Stimulated activated CD8-positive, alpha-beta memory T cell treated with anti-CD3 and anti-CD28 coated beads, Interleukin-12 subunit alpha, Interleukin-12 subunit beta, amount 100 ng/mL, for 24 hours (primary cell): Measurements from ENCODE around the gene WASF3.

Source experiments
- DNase-seq: peaks from one replicate; pipeline ENCODE4 v3.0.0-alpha.2; 2020; ENCODE audit errors: extremely low read depth

Gene WASF3

DNA sequence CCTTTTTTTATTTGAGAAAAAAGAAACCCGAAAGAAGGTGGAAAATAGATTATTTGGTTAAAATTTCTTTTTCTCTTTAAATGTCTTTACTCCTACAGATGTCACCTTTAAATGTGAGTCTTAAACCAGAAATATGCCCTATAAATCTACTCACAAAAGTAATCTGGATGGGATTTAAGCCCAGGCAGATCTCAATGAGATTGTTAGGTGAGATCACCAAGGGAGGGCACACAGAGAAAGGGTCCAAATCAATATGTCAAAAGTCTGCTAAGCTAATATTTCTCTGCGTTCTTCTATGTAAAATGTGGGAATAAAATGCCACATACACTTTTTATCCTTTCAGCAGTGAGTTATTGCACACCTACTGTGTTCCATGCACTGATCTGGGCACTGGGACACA is 32.9 kb downstream of the WASF3 start:
- no peak for DNase-seq

- no peak for DNase-seq
Observed at GRCh38 chr13:26590951-26591350, 33.5 kb downstream of the WASF3 start.

DNA sequence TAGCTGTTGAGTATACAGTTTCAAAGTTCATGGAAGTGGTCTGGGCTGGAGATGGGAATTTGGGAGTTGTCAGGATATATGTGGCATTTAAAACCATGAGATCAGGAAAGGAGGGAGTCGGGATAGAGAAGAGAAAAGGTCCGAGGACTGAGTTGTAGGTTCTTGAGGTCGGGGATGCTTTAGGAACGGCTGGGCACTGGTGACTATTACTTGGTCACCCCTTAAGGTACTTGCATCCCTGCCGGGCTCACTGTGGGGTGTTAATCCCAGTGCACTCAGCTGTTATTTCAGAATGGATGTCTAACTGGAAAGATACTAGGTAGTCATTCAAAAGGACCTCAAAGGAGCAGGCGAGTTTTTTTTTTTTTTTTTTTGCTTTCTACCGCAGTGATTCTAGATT is 34.2 kb downstream of the WASF3 start:
- DNase-seq: no peak

- DNase-seq: no peak
Observed at GRCh38 chr13:26593661-26594060, 36.2 kb downstream of the WASF3 start.

DNA sequence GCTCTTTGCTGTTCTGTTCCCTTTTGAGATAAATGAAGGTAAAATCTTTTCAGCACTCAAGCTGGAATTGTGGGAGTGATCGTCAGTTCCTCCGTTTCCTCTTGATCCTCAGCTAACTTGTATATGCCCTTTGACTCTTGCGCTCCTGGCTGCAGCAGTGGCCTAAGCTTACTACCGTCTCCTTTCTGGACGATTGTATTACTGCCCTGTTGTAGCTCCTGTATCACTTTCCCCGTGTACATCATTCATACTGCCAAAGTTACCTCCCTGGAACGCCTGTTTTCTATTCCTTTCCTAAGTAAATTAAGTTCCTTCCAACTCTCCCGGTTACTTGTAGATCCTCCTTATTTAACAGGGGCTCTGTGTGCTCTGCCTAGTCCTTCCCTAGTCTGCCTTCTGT is 36.9 kb downstream of the WASF3 start:
- DNase-seq: no peak

DNA sequence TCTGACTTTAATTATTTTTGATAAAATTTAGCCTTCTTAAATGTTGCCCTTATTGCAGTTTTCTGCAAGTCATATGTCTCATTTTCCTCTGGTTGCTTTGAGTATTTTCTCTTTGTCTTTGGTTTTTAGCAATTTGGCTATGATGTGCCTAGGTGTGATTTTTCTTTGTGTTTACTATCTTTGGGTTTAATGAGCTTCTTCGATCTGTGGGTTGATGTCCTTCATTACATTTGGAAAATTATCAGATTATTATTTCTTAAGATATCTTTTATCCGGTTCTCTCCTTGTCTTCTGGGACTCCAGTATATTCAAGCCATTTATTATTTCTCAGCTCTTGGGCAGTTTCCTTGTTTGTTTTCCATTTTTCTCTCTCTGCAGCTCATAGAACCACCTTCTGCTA is 39.0 kb downstream of the WASF3 start:
- no peak for DNase-seq

GRCh38 chr13:26599403-26599802 is 41.9 kb downstream of the WASF3 start:
- DNase-seq: no peak

GRCh38 chr13:26599860-26600259 is 42.4 kb downstream of the WASF3 start:
- DNase-seq: no peak

- no peak for DNase-seq
Observed at GRCh38 chr13:26600343-26600742, 42.9 kb downstream of the WASF3 start.

- no peak for DNase-seq
Observed at GRCh38 chr13:26601669-26602068, 44.2 kb downstream of the WASF3 start.

- DNase-seq: no peak
Observed at GRCh38 chr13:26602783-26603182, 45.3 kb downstream of the WASF3 start.

DNA sequence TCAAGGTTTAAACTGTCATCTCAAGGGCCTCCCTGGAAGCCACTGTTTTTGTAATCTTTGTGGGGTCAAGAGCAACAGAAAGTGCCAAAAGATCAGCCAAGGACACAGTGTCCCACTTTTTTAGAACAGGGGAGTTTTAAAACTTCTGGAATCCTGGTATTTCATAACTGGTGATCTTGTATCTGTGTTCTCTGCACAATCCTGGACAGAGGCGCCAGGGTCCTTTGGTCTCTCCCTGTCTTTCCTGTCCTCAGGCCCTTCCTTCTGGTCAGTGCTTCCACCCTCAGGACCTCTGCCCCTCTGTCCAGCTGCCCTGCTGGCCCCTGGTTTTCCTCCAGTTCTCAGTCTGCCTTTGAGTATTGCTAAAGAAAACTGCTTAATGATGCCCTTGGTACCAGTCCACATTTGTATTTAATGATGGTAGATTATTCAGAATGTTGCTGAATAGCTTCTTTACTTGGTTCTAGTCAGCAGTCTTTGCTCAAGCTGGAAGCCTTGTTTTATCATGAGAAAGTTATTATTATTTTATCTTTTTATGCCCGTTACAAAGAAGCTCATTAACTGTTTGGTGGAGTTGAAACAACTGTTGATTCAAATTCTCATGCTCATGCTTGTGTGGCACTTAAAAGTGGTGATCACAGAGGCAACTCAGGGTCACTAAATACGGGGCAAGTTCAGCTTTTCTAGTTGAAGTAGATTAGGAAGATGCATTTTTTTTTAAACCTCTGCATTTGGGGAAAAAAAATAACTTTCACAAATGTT is 47.5 kb downstream of the WASF3 start:
- no peak for DNase-seq

DNA sequence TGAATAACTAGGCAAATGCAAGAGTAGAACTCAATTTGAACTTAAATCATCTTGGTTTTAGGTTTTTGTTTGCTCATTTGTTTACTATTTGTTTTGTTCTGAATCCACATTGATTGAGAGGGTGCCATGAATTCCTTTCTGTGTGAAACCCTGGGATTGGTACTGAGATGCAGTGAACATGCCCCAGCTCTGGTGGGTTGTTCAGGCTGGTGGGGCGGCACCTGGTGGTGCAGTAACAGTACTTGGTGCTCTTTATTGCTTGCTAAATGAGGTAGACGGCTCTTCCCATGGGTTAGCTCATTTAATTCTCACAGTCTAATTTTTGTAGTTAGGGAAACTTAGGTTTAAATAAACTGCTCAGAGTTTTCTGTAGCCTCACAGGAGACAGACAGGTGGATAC is 48.4 kb downstream of the WASF3 start:
- no peak for DNase-seq

DNA sequence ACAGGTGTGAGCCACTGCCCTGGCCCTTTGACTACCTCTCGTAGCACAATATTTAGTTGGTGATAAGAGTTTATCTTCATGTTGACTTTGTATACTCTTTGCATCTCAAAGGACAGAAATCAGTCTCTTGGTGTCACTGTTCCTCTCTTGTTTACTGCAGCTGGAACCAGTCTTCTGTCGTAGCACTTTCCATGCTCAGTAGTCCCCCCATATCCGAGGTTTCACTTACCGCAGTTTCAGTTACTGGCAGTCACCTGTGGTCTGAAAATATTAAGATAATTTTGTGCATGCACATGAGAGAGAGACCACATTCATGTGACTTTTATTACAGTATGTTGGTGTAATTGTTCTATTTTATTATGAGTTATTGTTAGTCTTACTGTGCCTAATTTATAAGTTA is 49.1 kb downstream of the WASF3 start:
- DNase-seq: no peak

DNA sequence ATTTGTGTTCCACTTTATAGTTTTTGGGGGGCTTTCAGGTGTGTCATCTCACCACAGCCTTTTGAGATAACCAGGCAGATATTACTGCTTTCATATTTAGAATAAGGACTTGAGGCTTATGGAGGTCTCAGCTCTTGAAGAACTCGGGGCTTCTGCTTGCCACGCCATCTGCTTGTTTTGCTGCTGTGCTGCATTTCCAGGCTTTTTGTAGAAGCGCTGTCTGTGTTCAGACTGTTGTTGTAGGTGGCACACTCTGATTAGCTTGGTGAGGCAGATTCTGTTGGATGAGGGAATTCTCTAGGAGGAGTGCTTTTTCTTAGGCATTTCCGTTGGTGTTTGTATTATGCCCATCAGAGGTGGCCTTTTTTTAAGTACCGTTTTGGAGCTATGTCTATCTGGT is 57.2 kb downstream of the WASF3 start:
- no peak for DNase-seq

- DNase-seq: no peak
Observed at GRCh38 chr13:26616126-26616525, 58.6 kb downstream of the WASF3 start.

- no peak for DNase-seq
Observed at GRCh38 chr13:26618726-26619125, 61.2 kb downstream of the WASF3 start.

- DNase-seq: no peak
Observed at GRCh38 chr13:26619358-26619757, 61.9 kb downstream of the WASF3 start.

DNA sequence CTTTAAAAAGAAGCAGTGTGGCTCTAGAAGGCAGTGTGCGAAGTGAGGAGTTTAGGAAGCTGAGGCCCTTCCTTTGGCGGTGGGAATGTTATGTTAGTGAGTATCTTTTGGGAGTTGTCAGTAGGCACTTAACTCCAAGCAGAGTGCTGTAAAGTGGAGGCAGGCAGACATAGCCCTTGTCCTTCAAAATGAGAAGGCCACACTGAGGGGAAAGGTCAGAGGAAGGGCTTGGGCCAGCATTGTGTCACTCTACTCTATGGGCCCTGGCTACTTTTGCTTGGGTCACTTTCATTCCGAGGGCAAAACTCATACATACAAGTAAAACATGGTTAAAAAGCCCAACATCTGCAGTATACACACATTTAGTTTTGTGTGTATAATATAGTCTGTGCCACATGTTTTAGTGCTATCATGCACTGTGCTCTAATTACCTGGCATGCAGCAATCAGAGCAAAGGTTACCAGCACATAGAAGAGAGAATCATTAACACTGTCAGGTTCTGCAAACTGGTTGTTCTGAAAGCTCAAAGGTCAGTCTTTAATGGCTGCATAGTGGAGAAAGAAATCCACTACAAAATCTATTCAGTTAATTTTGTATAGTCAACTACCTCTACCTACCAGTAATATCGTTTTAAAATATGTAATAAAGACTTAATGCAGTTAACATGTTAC is 64.4 kb downstream of the WASF3 start:
- no peak for DNase-seq

- no peak for DNase-seq
Observed at GRCh38 chr13:26623125-26623524, 65.6 kb downstream of the WASF3 start.

GRCh38 chr13:26624572-26624971 is 67.1 kb downstream of the WASF3 start:
- no peak for DNase-seq

- no peak for DNase-seq
Observed at GRCh38 chr13:26626271-26626670, 68.8 kb downstream of the WASF3 start.

- DNase-seq: no peak
Observed at GRCh38 chr13:26628706-26629105, 71.2 kb downstream of the WASF3 start.
